Natural killer cell (primary cell): ENCODE data around the gene TBCD. TPM values are rescaled to one million over a fixed set of nuclear protein-coding genes. Genes with fewer than 3 reads are reported as not detected.
A peak's percentile ranks its signal among the peaks of the same experiment; 100 is the strongest.

Experiments
- ATAC-seq, 3 donors: fragments of 150-1000 bp in 2 of 3; fragments of 200-7000 bp in 1 of 3; cut with Tn5 transposase; 1 replicate in 1 of 3; 2 replicates in 2 of 3; pipeline ENCODE4 v1.10.0; 2021; ENCODE audit warnings: mild to moderate bottlenecking in 2 of 3, moderate library complexity in 2 of 3
- DNase-seq, 2 donors: peaks; one replicate each; pipeline versions ENCODE4 v3.0.0 to v3.0.0-alpha.2; 2013 to 2021; ENCODE audit warnings: mixed read lengths in 1 of 2
- H3K27ac ChIP-seq: one replicate; pipeline ENCODE4 v1.5.1; 2013; ENCODE audit warnings: mild to moderate bottlenecking, low read length
- H3K27me3 ChIP-seq: one replicate; pipeline ENCODE4 v1.6.1; 2013; ENCODE audit warnings: low read length; ENCODE audit not compliant: control insufficient read depth, insufficient read depth
- H3K36me3 ChIP-seq: one replicate; pipeline ENCODE4 v1.6.1; 2013; ENCODE audit warnings: low read length; ENCODE audit not compliant: control insufficient read depth, insufficient read depth
- H3K4me1 ChIP-seq: one replicate; pipeline ENCODE4 v1.6.1; 2013; ENCODE audit warnings: low read length; ENCODE audit not compliant: control insufficient read depth, insufficient read depth
- H3K4me3 ChIP-seq: one replicate; pipeline ENCODE4 v1.5.1; 2013; ENCODE audit warnings: low read length
- H3K9me3 ChIP-seq: one replicate; pipeline ENCODE4 v1.6.1; 2013; ENCODE audit warnings: low read length; ENCODE audit not compliant: control insufficient read depth, insufficient read depth
- H3K27ac Mint-ChIP-seq, 2 donors: one replicate each; pipeline ENCODE4 v1.8.0; 2022; ENCODE audit warnings: mild to moderate bottlenecking in 2 of 2, mixed read lengths in 2 of 2, moderate library complexity in 1 of 2
- H3K27me3 Mint-ChIP-seq, 2 donors: one replicate each; pipeline ENCODE4 v1.8.0; 2022; ENCODE audit warnings: low read depth in 2 of 2, mixed read lengths in 2 of 2
- H3K36me3 Mint-ChIP-seq: one replicate; pipeline ENCODE4 v1.8.0; 2022; ENCODE audit warnings: mixed read lengths
- H3K4me1 Mint-ChIP-seq, 2 donors: one replicate each; pipeline ENCODE4 v1.8.0; 2022; ENCODE audit warnings: mixed read lengths in 2 of 2
- H3K4me3 Mint-ChIP-seq: one replicate; pipeline ENCODE4 v1.8.0; 2022; ENCODE audit warnings: mild to moderate bottlenecking, moderate library complexity, mixed read lengths
- H3K9me3 Mint-ChIP-seq, 2 donors: one replicate each; pipeline ENCODE4 v1.8.0; 2022; ENCODE audit warnings: mixed read lengths in 2 of 2
- WGBS: methylation state at CpG from one replicate; pipeline ENCODE4 v1.1.7; 2013; ENCODE audit warnings: missing lambda C conversion rate; ENCODE audit not compliant: insufficient coverage; 5-methylcytosine and 5-hydroxymethylcytosine counted together
- intact Hi-C: fragments of 100-400 bp; cut with micrococcal nuclease; formaldehyde crosslinking; loops from one replicate; pipeline ENCODE4 v1.14.2; 2022
- total RNA-seq, 4 donors: library from RNA; stranded (reverse); fragments of 120-200 nt in 1 of 4; gene quantifications; one replicate each; pipeline versions ENCODE4 v1.2.3 to v1.2.4, GENCODE V29; 2013 to 2022
- TF ChIP-seq, protein P1 (sequence below): fragments of 200-600 bp; IDR thresholded peaks from one replicate; pipeline ENCODE4 v1.8.0; 2022; ENCODE audit warnings: antibody characterized with exemption

The TBCD gene
- total RNA-seq, 3 donors from 2014 or later (not counting 1 experiment from before 2014, with no cell fraction given): 92.0 to 149 (median 132) TPM

DNA sequence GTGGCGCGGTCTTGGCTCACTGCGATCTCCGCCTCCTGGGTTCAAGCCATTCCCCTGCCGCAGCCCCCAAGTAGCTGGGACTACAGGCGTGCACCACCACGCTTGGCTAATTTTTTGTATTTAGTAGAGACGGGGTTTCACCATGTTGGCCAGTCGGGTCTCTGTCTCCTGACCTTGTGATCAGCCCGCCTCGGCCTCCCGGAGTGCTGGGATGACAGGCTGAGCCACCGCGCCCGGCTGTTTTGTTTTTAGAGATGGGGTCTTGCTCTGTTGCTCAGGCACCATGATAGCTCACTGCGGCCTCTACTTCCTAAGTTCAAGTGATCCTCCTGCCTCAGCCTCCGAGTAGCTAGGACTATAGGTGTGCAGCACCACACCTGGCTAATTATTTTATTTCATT lies 60.7 kb downstream of the TBCD start:
- Histone ChIP-seq H3K27ac (no peak overlapping the region), H3K4me1 (no peaks in the 10 kb centered on the region), H3K9me3 (no peaks in the 10 kb centered on the region), H3K27me3 (no peaks in the 10 kb centered on the region), H3K4me3 (no peak overlapping the region), H3K36me3 (peaks cover 12% of the 10 kb centered on the region)
- TF ChIP-seq, protein P1, sequence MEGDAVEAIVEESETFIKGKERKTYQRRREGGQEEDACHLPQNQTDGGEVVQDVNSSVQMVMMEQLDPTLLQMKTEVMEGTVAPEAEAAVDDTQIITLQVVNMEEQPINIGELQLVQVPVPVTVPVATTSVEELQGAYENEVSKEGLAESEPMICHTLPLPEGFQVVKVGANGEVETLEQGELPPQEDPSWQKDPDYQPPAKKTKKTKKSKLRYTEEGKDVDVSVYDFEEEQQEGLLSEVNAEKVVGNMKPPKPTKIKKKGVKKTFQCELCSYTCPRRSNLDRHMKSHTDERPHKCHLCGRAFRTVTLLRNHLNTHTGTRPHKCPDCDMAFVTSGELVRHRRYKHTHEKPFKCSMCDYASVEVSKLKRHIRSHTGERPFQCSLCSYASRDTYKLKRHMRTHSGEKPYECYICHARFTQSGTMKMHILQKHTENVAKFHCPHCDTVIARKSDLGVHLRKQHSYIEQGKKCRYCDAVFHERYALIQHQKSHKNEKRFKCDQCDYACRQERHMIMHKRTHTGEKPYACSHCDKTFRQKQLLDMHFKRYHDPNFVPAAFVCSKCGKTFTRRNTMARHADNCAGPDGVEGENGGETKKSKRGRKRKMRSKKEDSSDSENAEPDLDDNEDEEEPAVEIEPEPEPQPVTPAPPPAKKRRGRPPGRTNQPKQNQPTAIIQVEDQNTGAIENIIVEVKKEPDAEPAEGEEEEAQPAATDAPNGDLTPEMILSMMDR: no peak
- no peak overlapping the region for H3K27ac Mint-ChIP-seq
- ATAC-seq (no peak), DNase-seq (no peak)
- 98% methylated on average over 17 of the region's 17 CpGs for WGBS
- no peaks in the 10 kb centered on the region for H3K9me3 Mint-ChIP-seq
- no peak overlapping the region for H3K4me3 Mint-ChIP-seq
- no peaks in the 10 kb centered on the region for H3K36me3 Mint-ChIP-seq
- intact Hi-C loops: no loop called here
- no peaks in the 10 kb centered on the region for H3K27me3 Mint-ChIP-seq
- peaks cover 0 to 9% of the 10 kb centered on the region in 2 donors for H3K4me1 Mint-ChIP-seq

DNA sequence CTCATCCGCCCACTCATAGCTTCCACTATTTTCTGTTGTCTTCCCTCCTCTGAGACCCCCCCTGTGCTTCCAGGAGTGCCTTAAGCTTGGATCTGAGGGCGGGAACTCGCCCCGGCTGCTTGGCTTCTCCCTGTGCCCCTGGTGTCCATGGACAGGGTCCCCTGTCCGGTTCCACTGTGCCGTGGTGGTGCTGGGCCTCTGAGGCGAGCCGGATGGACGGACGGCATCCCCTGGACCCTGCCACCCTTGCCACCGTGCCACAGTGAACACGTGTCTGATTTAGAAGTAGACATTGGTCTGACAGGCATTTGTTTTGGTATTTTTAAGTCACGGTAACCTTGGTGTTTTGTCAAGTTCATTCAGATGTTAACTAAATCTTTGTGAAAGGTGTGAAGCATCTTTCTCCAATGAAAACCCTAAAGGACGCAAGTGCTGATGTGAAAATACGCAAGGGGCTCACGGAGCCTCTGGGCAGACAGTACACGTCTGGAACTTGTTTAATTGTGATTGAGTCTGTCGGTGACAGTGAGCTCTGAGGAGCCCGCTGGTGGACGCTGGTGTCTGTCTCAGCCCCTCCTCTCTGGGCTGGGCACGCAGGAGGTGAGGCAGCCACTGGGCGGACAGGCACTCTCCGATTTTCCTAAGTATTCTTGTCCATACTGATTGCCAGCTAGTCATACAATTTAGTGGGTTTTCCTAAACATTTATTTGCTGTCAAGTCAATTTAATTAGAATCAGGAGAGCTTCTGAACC lies 61.6 kb downstream of the TBCD start:
- Mint-ChIP-seq H3K9me3 (no peaks in the 10 kb centered on the region), H3K4me1 (peaks cover 0 to 9% of the 10 kb centered on the region in 2 donors), H3K27ac (no peak overlapping the region), H3K27me3 (no peaks in the 10 kb centered on the region), H3K4me3 (no peak overlapping the region), H3K36me3 (no peaks in the 10 kb centered on the region)
- intact Hi-C loops: no loop called here
- WGBS: 93% methylated on average over 23 of the region's 23 CpGs
- DNase-seq: no peak
- no peak for ATAC-seq
- Histone ChIP-seq H3K4me1 (no peaks in the 10 kb centered on the region), H3K9me3 (no peaks in the 10 kb centered on the region), H3K27me3 (no peaks in the 10 kb centered on the region), H3K27ac (no peak overlapping the region), H3K4me3 (no peak overlapping the region), H3K36me3 (peaks cover 10% of the 10 kb centered on the region)
- TF ChIP-seq, protein P1: no peak

DNA sequence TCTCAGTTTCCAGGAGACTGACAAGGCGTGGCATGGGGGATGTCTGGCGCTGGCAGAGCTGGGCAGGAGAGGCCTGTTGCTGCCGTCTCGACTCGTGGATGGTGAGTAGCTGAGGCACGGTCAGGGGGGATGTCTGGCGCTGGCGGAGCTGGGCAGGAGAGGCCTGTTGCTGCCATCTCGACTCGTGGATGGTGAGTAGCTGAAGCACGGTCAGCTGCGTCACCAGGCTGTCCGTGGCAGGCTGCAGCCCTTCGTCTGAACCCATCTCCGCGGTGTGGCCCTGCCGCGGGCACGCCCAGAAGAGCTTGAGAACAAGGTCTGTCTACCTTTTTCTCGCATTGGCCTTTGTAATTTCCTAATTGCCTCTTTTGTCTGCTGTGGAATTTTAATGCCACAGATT lies 63.0 kb downstream of the TBCD start:
- Histone ChIP-seq H3K27me3 (no peaks in the 10 kb centered on the region), H3K36me3 (peaks cover 8% of the 10 kb centered on the region), H3K9me3 (no peaks in the 10 kb centered on the region), H3K4me3 (no peak overlapping the region), H3K27ac (no peak overlapping the region), H3K4me1 (no peaks in the 10 kb centered on the region)
- ATAC-seq (no peak), DNase-seq (no peak)
- Mint-ChIP-seq H3K27me3 (no peaks in the 10 kb centered on the region), H3K27ac (peak overlapping the region in 1 of 2 donors; percentile 13), H3K36me3 (no peaks in the 10 kb centered on the region), H3K4me3 (no peak overlapping the region), H3K9me3 (no peaks in the 10 kb centered on the region), H3K4me1 (peaks cover 0 to 9% of the 10 kb centered on the region in 2 donors)
- intact Hi-C loops: no loop called here
- TF ChIP-seq, protein P1: no peak
- WGBS: 96% methylated on average over 20 of the region's 20 CpGs

DNA sequence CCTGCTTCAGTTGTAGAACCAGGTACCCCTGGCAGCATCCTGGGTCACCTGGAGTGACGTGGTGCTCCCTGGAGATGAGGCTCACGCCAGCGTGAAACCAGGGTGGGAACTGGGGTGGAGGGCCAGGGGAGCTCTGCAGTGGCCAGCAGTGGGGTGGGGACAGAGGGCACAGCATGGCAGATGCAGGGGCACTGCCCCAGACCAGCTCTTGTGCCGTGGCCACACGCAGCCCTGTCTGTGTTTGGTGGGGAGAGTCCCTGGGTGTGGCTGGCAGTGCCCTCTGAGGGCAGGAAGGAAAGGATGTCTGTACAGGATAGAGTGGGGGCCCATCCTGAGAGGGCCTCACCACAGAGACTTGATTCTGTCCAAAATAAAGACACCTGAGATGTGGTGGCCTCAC lies 63.5 kb downstream of the TBCD start:
- H3K9me3 Mint-ChIP-seq: no peaks in the 10 kb centered on the region
- H3K4me1 Mint-ChIP-seq: peaks cover 0 to 10% of the 10 kb centered on the region in 2 donors
- H3K36me3 Mint-ChIP-seq: peaks cover 4% of the 10 kb centered on the region
- DNase-seq: no peak
- no peak overlapping the region for H3K4me3 Mint-ChIP-seq
- Histone ChIP-seq H3K27me3 (no peaks in the 10 kb centered on the region), H3K4me1 (no peaks in the 10 kb centered on the region), H3K36me3 (peaks cover 6% of the 10 kb centered on the region), H3K9me3 (no peaks in the 10 kb centered on the region), H3K4me3 (no peak overlapping the region), H3K27ac (no peak overlapping the region)
- H3K27me3 Mint-ChIP-seq: no peaks in the 10 kb centered on the region
- ATAC-seq: no peak
- 86% methylated on average over 5 of the region's 5 CpGs for WGBS
- H3K27ac Mint-ChIP-seq: peak overlapping the region in 1 of 2 donors; percentile 13
- intact Hi-C loops: no loop called here
- TF ChIP-seq, protein P1: no peak
